Fibroblast of peridontal ligament (primary cell): ENCODE results near the gene FMO4.
A peak's percentile ranks its signal among the peaks of the same experiment; 100 is the strongest.
"Not testable (repeated sequence)": the region's sequence is repeated elsewhere in the genome, so short reads cannot be mapped to it uniquely, and the experiment has no call there.

Experiments used
- DNase-seq: peaks from one replicate; pipeline ENCODE4 v3.0.0-alpha.2; 2010; ENCODE audit errors: extremely low read depth

The FMO4 gene

GRCh38 chr1:171335964-171336363 lies 22.0 kb downstream of the FMO4 start:
- DNase-seq = no peak

- DNase-seq = not testable (repeated sequence)
These were observed 25.4 kb downstream of the FMO4 start for GRCh38 chr1:171339345-171339744.

GRCh38 chr1:171343727-171344472 lies 29.9 kb downstream of the FMO4 start:
- no peak for DNase-seq

GRCh38 chr1:171344473-171344820 lies 30.5 kb downstream of the FMO4 start:
- DNase-seq = peak; percentile 8

- peak; percentile 23 for DNase-seq
These were observed 31.6 kb downstream of the FMO4 start for GRCh38 chr1:171345536-171345935.

- no peak for DNase-seq
These were observed 32.9 kb downstream of the FMO4 start for GRCh38 chr1:171346881-171347280.

- no peak for DNase-seq
These were observed 36.6 kb downstream of the FMO4 start for GRCh38 chr1:171350594-171350993.

- DNase-seq = no peak
These were observed 38.0 kb downstream of the FMO4 start for GRCh38 chr1:171351961-171352360.

GRCh38 chr1:171352554-171352953 lies 38.6 kb downstream of the FMO4 start:
- DNase-seq = no peak

GRCh38 chr1:171355727-171356126 lies 41.7 kb downstream of the FMO4 start:
- DNase-seq = no peak

GRCh38 chr1:171357179-171357578 lies 43.2 kb downstream of the FMO4 start:
- no peak for DNase-seq

GRCh38 chr1:171359355-171359648 lies 45.3 kb downstream of the FMO4 start:
- not testable (repeated sequence) for DNase-seq

GRCh38 chr1:171359731-171360527 lies 45.9 kb downstream of the FMO4 start:
- not testable (repeated sequence) for DNase-seq

GRCh38 chr1:171366085-171366484 lies 52.1 kb downstream of the FMO4 start:
- peak; percentile 6 for DNase-seq

GRCh38 chr1:171366816-171367215 lies 52.8 kb downstream of the FMO4 start:
- DNase-seq = no peak

GRCh38 chr1:171367436-171367835 lies 53.5 kb downstream of the FMO4 start:
- DNase-seq = no peak

- no peak for DNase-seq
These were observed 58.6 kb downstream of the FMO4 start for GRCh38 chr1:171372418-171373084.

- not testable (repeated sequence) for DNase-seq
These were observed 59.6 kb downstream of the FMO4 start for GRCh38 chr1:171373357-171374122.

GRCh38 chr1:171379846-171380245 lies 65.9 kb downstream of the FMO4 start:
- DNase-seq = no peak

- DNase-seq = no peak
These were observed 67.9 kb downstream of the FMO4 start for GRCh38 chr1:171381866-171382210.

GRCh38 chr1:171384496-171384895 lies 70.5 kb downstream of the FMO4 start:
- no peak for DNase-seq

- no peak for DNase-seq
These were observed 75.2 kb downstream of the FMO4 start for GRCh38 chr1:171389171-171389570.
